ENCODE results near the gene PEAK3. TPM values are rescaled to one million over a fixed set of nuclear protein-coding genes. Genes with fewer than 3 reads are reported as not detected.

PEAK3 gene
- total and polyA plus RNA-seq, 9 of the 15 experiments (the other 6 are each of a cell fraction or from before 2014, with no cell fraction given) = 0.07 to 0.40 TPM; not detected in 7

DNA sequence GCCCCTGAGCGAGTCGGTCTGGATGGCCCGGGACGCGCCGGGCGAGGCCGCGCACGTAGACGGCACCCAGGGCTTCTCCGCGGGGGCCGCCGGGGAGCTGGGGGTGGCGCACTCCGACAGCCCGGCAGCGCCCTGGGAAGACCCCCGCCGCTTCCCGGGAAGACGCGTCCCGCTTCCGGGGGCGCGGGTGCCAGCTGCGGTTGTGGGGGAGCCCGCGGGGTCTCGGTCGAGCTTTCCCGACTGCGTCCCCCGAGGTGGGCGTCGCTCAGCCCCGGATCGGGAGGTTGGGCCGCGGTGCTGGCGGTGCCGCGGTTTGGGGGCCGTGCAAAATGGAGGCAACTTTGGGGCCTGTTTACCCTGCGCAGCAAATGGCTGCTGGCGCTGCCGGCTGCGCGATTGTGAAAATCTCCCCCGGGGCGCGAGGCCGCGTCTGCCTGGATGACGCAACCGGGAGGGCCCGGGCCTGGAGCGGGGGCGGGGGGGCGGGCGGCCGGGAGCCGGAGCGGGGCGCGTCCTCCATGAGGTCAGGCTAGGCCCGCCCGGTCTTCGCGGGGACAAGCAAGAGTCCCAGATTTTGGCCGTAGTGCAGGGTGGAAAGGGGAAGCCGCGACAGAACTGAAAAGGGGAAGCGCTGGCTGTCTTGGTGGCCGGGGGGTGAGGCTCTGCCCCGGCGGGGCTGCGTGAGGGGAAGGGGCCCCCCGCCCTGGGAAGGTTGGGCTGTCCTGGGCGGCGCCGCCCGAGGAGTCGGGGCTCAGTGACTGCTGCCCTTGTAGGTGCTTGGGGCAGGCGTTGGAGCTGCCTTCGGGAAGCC lies 11.3 kb downstream of the PEAK3 start (continued):
- TF ChIP-seq SAP30 (IDR thresholded peaks at IDR 0.05; ENCODE audit: borderline replicate concordance, insufficient read depth, low read depth, low read length, poor library complexity, severe bottlenecking) (peak; percentile 32), SP2 (IDR thresholded peaks at IDR 0.05; ENCODE audit: extremely low read depth, low read depth, low read length, poor library complexity, severe bottlenecking) (no peak), ZNF232 (CRISPR knock-in tag; IDR thresholded peaks at IDR 0.05) (no peak), PYGO2 (tag; IDR thresholded peaks at IDR 0.05) (no peak), SMAD4 (CRISPR knock-in tag; conservative IDR thresholded peaks at IDR 0.05) (0 out of 2 replicates have a peak, but pooled peaks have one; percentile 31), RBM22 (IDR thresholded peaks at IDR 0.05; ENCODE audit: low read depth, low read length, poor library complexity, severe bottlenecking) (peak; percentile 69), HMG20B (CRISPR knock-in tag; IDR thresholded peaks at IDR 0.05) (no peak), YY1 (IDR thresholded peaks at IDR 0.05; ENCODE audit: borderline replicate concordance in 1 of 3, control insufficient read depth in 1 of 3, extremely low read depth in 1 of 3, insufficient read depth in 3 of 3, insufficient read length in 1 of 3, insufficient replicate concordance in 2 of 3, low read depth in 1 of 3, low read length in 2 of 3) (peak; percentile 80 to 97 (median 92)), CEBPG (CRISPR knock-in tag; IDR thresholded peaks at IDR 0.05) (peak; percentile 89), CEBPG (tag; conservative IDR thresholded peaks at IDR 0.05 in 1 of 2, IDR thresholded peaks at IDR 0.05 in 1 of 2) (peak; percentile 97 to 98), THRA (IDR thresholded peaks at IDR 0.05) (no peak), TEAD4 (IDR thresholded peaks at IDR 0.05; ENCODE audit: low read length) (peak; percentile 64; the same call in 1 of the 2 replicates), TEAD4 (CRISPR knock-in tag; IDR thresholded peaks at IDR 0.05; ENCODE audit: borderline replicate concordance) (no peak), CBFA2T2 (conservative IDR thresholded peaks at IDR 0.05) (no peak)
- TF ChIP-seq, protein P1, sequence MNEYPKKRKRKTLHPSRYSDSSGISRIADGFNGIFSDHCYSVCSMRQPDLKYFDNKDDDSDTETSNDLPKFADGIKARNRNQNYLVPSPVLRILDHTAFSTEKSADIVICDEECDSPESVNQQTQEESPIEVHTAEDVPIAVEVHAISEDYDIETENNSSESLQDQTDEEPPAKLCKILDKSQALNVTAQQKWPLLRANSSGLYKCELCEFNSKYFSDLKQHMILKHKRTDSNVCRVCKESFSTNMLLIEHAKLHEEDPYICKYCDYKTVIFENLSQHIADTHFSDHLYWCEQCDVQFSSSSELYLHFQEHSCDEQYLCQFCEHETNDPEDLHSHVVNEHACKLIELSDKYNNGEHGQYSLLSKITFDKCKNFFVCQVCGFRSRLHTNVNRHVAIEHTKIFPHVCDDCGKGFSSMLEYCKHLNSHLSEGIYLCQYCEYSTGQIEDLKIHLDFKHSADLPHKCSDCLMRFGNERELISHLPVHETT (CRISPR knock-in tag; conservative IDR thresholded peaks at IDR 0.05 in 1 of 2, IDR thresholded peaks at IDR 0.05 in 1 of 2) = peak in 1 of 2 experiments; percentile 90; a peak in 2 of 4 replicates
- TF ChIP-seq, protein P2, sequence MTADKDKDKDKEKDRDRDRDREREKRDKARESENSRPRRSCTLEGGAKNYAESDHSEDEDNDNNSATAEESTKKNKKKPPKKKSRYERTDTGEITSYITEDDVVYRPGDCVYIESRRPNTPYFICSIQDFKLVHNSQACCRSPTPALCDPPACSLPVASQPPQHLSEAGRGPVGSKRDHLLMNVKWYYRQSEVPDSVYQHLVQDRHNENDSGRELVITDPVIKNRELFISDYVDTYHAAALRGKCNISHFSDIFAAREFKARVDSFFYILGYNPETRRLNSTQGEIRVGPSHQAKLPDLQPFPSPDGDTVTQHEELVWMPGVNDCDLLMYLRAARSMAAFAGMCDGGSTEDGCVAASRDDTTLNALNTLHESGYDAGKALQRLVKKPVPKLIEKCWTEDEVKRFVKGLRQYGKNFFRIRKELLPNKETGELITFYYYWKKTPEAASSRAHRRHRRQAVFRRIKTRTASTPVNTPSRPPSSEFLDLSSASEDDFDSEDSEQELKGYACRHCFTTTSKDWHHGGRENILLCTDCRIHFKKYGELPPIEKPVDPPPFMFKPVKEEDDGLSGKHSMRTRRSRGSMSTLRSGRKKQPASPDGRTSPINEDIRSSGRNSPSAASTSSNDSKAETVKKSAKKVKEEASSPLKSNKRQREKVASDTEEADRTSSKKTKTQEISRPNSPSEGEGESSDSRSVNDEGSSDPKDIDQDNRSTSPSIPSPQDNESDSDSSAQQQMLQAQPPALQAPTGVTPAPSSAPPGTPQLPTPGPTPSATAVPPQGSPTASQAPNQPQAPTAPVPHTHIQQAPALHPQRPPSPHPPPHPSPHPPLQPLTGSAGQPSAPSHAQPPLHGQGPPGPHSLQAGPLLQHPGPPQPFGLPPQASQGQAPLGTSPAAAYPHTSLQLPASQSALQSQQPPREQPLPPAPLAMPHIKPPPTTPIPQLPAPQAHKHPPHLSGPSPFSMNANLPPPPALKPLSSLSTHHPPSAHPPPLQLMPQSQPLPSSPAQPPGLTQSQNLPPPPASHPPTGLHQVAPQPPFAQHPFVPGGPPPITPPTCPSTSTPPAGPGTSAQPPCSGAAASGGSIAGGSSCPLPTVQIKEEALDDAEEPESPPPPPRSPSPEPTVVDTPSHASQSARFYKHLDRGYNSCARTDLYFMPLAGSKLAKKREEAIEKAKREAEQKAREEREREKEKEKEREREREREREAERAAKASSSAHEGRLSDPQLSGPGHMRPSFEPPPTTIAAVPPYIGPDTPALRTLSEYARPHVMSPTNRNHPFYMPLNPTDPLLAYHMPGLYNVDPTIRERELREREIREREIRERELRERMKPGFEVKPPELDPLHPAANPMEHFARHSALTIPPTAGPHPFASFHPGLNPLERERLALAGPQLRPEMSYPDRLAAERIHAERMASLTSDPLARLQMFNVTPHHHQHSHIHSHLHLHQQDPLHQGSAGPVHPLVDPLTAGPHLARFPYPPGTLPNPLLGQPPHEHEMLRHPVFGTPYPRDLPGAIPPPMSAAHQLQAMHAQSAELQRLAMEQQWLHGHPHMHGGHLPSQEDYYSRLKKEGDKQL (CRISPR knock-in tag; IDR thresholded peaks at IDR 0.05; ENCODE audit: borderline replicate concordance) = no peak
